Mucosa of descending colon (tissue), 3 donors: Measurements from ENCODE around the gene HMBS. TPM values are rescaled to one million over a fixed set of nuclear protein-coding genes. Genes with fewer than 3 reads are reported as not detected.
A peak's percentile ranks its signal among the peaks of the same experiment; 100 is the strongest.

Source experiments
- ATAC-seq: fragments of 200-7000 bp; cut with Tn5 transposase; one replicate; pipeline ENCODE4 v1.9.1; 2020; ENCODE audit warnings: mild to moderate bottlenecking, moderate library complexity
- DNase-seq, 3 donors: peaks; one replicate each; pipeline ENCODE4 v3.0.0-alpha.2; 2020
- H3K36me3 ChIP-seq: fragments of 200-600 bp; one replicate; pipeline ENCODE4 v1.8.0; 2021; ENCODE audit warnings: low read depth, mild to moderate bottlenecking
- H3K4me1 ChIP-seq: fragments of 200-600 bp; one replicate; pipeline ENCODE4 v1.8.0; 2021; ENCODE audit warnings: low read depth, mild to moderate bottlenecking
- H3K4me3 ChIP-seq: fragments of 200-600 bp; one replicate; pipeline ENCODE4 v1.8.0; 2021; ENCODE audit warnings: mild to moderate bottlenecking
- H3K9me3 ChIP-seq: fragments of 200-600 bp; one replicate; pipeline ENCODE4 v1.8.0; 2021; ENCODE audit warnings: mild to moderate bottlenecking
- intact Hi-C, 2 donors: fragments of 100-400 bp; cut with DNase I in 1 of 2; cut with micrococcal nuclease in 1 of 2; formaldehyde crosslinking; loops; one replicate each; pipeline versions ENCODE4 v1.11.0 to v1.11.1; 2022; cut with DNase I, micrococcal nuclease
- total RNA-seq, 3 donors: library from RNA; stranded (reverse); fragmentation: NEBNext Ultra II Directional in 2 of 3; extraction: Animal tissue kit (Norgen Biotek cat#: 25700) in 2 of 3; gene quantifications; one replicate each; pipeline versions ENCODE4 v1.2.1 to v1.2.4, GENCODE V29; 2021 to 2023
- TF ChIP-seq, protein P1 (sequence below): fragments of 200-600 bp; IDR thresholded peaks from one replicate; pipeline ENCODE4 v1.8.0; 2022; ENCODE audit warnings: antibody characterized with exemption, mild to moderate bottlenecking
- donor health status: DM: no; HTN: no; CAD: no; lungs with moderate emphysema.
- donor health status: DM: no; HTN: no; CAD: no.
- donor health status: DM: no; HTN: yes; CAD: no.

The HMBS gene
- total RNA-seq, 3 donors from 2014 or later: 17.2 to 27.8 (median 19.5) TPM

- no peaks in the 10 kb centered on the region for H3K4me1 ChIP-seq
- no peaks in the 10 kb centered on the region for H3K9me3 ChIP-seq
- intact Hi-C loops: no loop called here
- TF ChIP-seq, protein P1, sequence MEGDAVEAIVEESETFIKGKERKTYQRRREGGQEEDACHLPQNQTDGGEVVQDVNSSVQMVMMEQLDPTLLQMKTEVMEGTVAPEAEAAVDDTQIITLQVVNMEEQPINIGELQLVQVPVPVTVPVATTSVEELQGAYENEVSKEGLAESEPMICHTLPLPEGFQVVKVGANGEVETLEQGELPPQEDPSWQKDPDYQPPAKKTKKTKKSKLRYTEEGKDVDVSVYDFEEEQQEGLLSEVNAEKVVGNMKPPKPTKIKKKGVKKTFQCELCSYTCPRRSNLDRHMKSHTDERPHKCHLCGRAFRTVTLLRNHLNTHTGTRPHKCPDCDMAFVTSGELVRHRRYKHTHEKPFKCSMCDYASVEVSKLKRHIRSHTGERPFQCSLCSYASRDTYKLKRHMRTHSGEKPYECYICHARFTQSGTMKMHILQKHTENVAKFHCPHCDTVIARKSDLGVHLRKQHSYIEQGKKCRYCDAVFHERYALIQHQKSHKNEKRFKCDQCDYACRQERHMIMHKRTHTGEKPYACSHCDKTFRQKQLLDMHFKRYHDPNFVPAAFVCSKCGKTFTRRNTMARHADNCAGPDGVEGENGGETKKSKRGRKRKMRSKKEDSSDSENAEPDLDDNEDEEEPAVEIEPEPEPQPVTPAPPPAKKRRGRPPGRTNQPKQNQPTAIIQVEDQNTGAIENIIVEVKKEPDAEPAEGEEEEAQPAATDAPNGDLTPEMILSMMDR: no peak
- no peak for ATAC-seq
- H3K36me3 ChIP-seq: peaks cover 14% of the 10 kb centered on the region
- peak in 1 of 3 donors; percentile 21 for DNase-seq
- H3K4me3 ChIP-seq: no peak overlapping the region
Observed at GRCh38 chr11:119046489-119046888, 38.2 kb upstream of the HMBS start.

GRCh38 chr11:119047205-119047604 is 37.5 kb upstream of the HMBS start:
- Histone ChIP-seq H3K36me3 (peaks cover 14% of the 10 kb centered on the region), H3K4me1 (no peaks in the 10 kb centered on the region), H3K4me3 (no peak overlapping the region), H3K9me3 (no peaks in the 10 kb centered on the region)
- peak in 1 of 3 donors; percentile 9 for DNase-seq
- TF ChIP-seq, protein P1: no peak
- intact Hi-C loops: no loop called here
- no peak for ATAC-seq

DNA sequence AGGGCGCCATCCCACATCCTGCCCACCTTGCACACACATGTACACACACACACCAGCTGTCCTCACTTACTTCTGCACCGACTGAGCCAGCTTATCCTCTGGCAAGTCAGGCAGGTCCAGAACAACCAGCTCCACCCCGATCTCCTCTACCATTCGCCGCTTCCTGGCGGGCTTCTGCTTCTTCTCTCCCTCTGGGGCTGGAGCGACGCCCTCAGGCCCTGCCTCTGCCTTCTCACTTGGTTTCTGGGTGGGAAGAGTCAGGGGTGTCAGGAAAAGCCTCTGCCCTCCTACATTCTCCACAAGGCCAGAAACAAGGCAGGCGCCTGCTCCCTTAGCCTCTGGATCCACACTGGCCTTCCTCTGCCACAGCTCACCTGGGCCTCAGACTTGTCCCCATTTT is 36.0 kb upstream of the HMBS start:
- no peak for DNase-seq
- Histone ChIP-seq H3K4me3 (no peak overlapping the region), H3K4me1 (no peaks in the 10 kb centered on the region), H3K36me3 (peaks cover 14% of the 10 kb centered on the region), H3K9me3 (no peaks in the 10 kb centered on the region)
- no peak for ATAC-seq
- intact Hi-C loops: no loop called here
- TF ChIP-seq, protein P1: no peak

- peak in 1 of 3 donors; percentile 37 for DNase-seq
- Histone ChIP-seq H3K36me3 (peaks cover 14% of the 10 kb centered on the region), H3K9me3 (no peaks in the 10 kb centered on the region), H3K4me3 (no peak overlapping the region), H3K4me1 (no peaks in the 10 kb centered on the region)
- ATAC-seq: no peak
- TF ChIP-seq, protein P1: no peak
- intact Hi-C loops: no loop called here
Observed at GRCh38 chr11:119049081-119049480, 35.6 kb upstream of the HMBS start.

- intact Hi-C loops: no loop called here
- no peak for ATAC-seq
Observed at GRCh38 chr11:119051440-119052162, 33.1 kb upstream of the HMBS start.

More at GRCh38 chr11:119051440-119052162, 33.1 kb upstream of the HMBS start:
- no peak overlapping the region for H3K4me3 ChIP-seq
- H3K4me1 ChIP-seq: peaks cover 9% of the 10 kb centered on the region
- DNase-seq: peak in 1 of 3 donors; percentile 39
- TF ChIP-seq, protein P1: no peak
- peaks cover 14% of the 10 kb centered on the region for H3K36me3 ChIP-seq
- no peaks in the 10 kb centered on the region for H3K9me3 ChIP-seq
